ENCODE data around the gene KLHL18. TPM values are rescaled to one million over a fixed set of nuclear protein-coding genes. Genes with fewer than 3 reads are reported as not detected.
A peak's percentile ranks its signal among the peaks of the same experiment; 100 is the strongest.

KLHL18 gene
- total RNA-seq, 1 donor from 2014 or later = 47.4 TPM

DNA sequence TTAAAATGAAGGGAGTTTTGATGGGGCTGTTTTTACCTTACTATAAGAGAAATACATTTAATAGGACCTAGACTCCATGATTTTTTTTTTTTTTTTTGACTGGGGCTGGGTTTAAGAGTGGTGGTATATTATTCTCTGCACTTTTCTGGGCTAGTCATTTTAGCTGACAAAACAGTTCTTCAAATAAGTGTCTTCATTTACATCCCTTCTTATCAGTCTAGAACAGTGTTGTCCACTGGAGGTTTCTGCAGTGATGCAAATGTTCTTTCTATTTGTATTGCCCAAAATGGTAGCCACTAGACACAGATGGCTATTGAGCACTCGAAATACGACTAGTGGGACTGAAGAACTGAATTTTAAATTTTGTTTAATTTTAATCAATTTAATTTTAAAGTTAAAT is 37.2 kb downstream of the KLHL18 start:
- peaks cover 6% of the 10 kb centered on the region for H3K27me3 Mint-ChIP-seq (ENCODE audit: unreplicated experiment)

DNA sequence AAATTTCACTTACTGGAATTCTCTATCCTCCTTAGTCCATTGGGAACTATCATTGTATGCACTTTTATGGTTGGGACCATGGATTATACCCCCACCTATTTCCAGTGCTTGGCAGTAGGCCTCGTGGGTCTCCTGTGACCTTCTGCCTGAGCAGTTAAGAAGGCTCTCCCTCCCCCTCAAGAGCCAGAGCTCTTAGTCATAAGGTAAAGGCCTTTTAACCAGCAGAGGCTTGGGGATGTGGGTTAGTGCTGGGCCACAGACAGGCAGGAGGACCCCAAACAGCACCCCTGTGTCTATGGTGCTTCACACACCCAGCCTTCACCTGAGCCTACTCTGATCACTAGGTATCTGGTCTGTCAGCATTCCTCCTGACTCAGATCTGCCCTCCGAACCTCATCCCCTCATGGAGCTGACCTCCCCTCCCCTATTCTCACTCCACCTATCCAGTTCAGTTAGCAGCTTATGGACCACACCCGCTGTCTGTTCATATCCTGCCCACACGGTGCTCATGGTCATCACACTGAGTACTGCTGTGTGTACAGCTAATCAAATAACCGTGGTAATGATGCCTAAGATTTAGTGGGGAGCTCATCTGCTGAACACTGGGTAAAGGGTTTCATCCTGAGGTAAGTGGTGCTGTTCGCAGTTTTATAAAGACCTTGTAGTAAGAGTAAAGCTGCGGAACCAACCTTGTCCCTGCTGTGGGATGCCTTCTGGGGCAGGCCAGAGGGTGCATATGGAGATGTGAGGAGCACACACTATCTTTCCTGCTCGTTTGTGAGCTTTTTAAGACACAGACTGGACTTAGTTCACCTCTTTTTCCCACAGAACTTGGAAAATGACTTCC is 40.9 kb downstream of the KLHL18 start:
- peaks cover 4% of the 10 kb centered on the region for H3K4me1 Mint-ChIP-seq (ENCODE audit: low read depth, unreplicated experiment)
- H3K27ac Mint-ChIP-seq (ENCODE audit: unreplicated experiment) = no peak overlapping the region
- H3K4me3 Mint-ChIP-seq (ENCODE audit: unreplicated experiment) = no peak overlapping the region
- H3K27me3 Mint-ChIP-seq (ENCODE audit: unreplicated experiment) = peaks cover 6% of the 10 kb centered on the region
- no peak for DNase-seq
- peaks cover 3% of the 10 kb centered on the region for H3K9me3 Mint-ChIP-seq (ENCODE audit: unreplicated experiment)
- no peaks in the 10 kb centered on the region for H3K36me3 Mint-ChIP-seq (ENCODE audit: unreplicated experiment)
- TF ChIP-seq, protein P1, sequence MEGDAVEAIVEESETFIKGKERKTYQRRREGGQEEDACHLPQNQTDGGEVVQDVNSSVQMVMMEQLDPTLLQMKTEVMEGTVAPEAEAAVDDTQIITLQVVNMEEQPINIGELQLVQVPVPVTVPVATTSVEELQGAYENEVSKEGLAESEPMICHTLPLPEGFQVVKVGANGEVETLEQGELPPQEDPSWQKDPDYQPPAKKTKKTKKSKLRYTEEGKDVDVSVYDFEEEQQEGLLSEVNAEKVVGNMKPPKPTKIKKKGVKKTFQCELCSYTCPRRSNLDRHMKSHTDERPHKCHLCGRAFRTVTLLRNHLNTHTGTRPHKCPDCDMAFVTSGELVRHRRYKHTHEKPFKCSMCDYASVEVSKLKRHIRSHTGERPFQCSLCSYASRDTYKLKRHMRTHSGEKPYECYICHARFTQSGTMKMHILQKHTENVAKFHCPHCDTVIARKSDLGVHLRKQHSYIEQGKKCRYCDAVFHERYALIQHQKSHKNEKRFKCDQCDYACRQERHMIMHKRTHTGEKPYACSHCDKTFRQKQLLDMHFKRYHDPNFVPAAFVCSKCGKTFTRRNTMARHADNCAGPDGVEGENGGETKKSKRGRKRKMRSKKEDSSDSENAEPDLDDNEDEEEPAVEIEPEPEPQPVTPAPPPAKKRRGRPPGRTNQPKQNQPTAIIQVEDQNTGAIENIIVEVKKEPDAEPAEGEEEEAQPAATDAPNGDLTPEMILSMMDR (IDR thresholded peaks at IDR 0.05; ENCODE audit: partially characterized antibody, unreplicated experiment) = no peak

More for the DNA sequence above, 37.2 kb downstream of the KLHL18 start:
- peaks cover 3% of the 10 kb centered on the region for H3K9me3 Mint-ChIP-seq (ENCODE audit: unreplicated experiment)
- DNase-seq = no peak
- H3K27ac Mint-ChIP-seq (ENCODE audit: unreplicated experiment) = no peak overlapping the region
- no peaks in the 10 kb centered on the region for H3K36me3 Mint-ChIP-seq (ENCODE audit: unreplicated experiment)
- H3K4me1 Mint-ChIP-seq (ENCODE audit: low read depth, unreplicated experiment) = peaks cover 11% of the 10 kb centered on the region
- TF ChIP-seq, protein P1 (IDR thresholded peaks at IDR 0.05; ENCODE audit: partially characterized antibody, unreplicated experiment) = no peak
- no peak overlapping the region for H3K4me3 Mint-ChIP-seq (ENCODE audit: unreplicated experiment)

DNA sequence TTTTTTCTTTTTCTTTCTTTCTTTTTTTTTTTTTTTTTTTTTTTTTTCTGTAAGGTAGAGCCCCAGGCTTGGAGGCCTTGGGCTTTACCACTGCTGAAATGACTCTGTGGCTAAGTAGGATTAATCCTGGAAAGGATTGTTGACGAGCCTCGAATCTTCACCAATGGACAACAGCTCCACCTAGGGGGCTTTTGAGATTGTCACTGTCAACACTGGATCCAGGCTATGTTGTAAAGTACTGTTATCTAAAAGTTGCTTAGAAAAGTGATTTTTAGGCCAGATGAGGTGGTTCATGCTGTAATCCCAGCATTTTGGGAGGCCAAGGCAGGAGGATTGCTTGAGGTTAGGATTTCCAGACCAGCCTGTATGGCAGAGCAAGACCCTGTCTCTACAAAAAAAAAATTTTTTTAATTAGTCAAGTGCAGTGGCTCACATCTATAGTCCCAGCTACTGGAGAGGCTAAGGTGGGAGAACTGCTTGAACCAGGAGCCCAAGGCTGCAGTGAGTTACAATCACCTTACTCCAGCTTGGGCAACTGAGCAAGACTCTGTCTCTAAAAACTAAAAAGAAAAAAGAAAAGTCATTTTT is 41.6 kb downstream of the KLHL18 start:
- Mint-ChIP-seq H3K27ac (ENCODE audit: unreplicated experiment) (no peak overlapping the region), H3K4me3 (ENCODE audit: unreplicated experiment) (no peak overlapping the region), H3K9me3 (ENCODE audit: unreplicated experiment) (peaks cover 3% of the 10 kb centered on the region), H3K36me3 (ENCODE audit: unreplicated experiment) (no peaks in the 10 kb centered on the region), H3K27me3 (ENCODE audit: unreplicated experiment) (peaks cover 6% of the 10 kb centered on the region), H3K4me1 (ENCODE audit: low read depth, unreplicated experiment) (peaks cover 4% of the 10 kb centered on the region)
- TF ChIP-seq, protein P1 (IDR thresholded peaks at IDR 0.05; ENCODE audit: partially characterized antibody, unreplicated experiment) = peak; percentile 77
- peak; percentile 62 for DNase-seq

DNA sequence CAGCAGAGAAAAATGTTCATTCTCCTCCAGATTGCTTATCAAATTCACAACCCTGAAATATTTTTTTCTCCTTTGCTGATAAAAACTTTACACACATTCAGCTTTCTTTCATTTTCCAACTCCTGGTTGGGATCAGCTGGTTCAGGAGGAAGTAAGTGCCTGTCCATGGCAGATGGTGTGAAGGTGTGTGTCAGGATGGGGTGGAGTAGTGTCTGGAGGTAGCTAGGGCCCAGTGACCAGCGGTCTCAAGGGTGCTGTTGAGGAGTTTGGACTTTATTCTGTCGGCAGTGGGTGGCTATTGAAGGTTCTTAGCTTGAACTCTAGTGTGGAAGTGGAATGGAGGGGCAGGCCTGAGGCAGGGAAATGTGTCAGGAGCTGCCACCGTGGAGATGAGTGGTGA is 51.2 kb downstream of the KLHL18 start:
- no peaks in the 10 kb centered on the region for H3K4me1 Mint-ChIP-seq (ENCODE audit: low read depth, unreplicated experiment)
- H3K27ac Mint-ChIP-seq (ENCODE audit: unreplicated experiment) = no peak overlapping the region

More for the DNA sequence above, 51.2 kb downstream of the KLHL18 start:
- no peak for DNase-seq
- H3K9me3 Mint-ChIP-seq (ENCODE audit: unreplicated experiment) = no peaks in the 10 kb centered on the region
- TF ChIP-seq, protein P1 (IDR thresholded peaks at IDR 0.05; ENCODE audit: partially characterized antibody, unreplicated experiment) = no peak
- peaks cover 4% of the 10 kb centered on the region for H3K27me3 Mint-ChIP-seq (ENCODE audit: unreplicated experiment)
- H3K4me3 Mint-ChIP-seq (ENCODE audit: unreplicated experiment) = no peak overlapping the region
- no peaks in the 10 kb centered on the region for H3K36me3 Mint-ChIP-seq (ENCODE audit: unreplicated experiment)

All from glutamatergic neuron (in vitro differentiated cells).